Stimulated activated CD8-positive, alpha-beta memory T cell treated with anti-CD3 and anti-CD28 coated beads, Interleukin-7, amount 100 ng/mL, for 1 hour (primary cell): ENCODE measurements around the gene DEFB128.
"Not testable (repeated sequence)": the region's sequence is repeated elsewhere in the genome, so short reads cannot be mapped to it uniquely, and the experiment has no call there.

Source experiments
- DNase-seq, 2 donors: peaks; one replicate each; pipeline ENCODE4 v3.0.0-alpha.2; 2020; ENCODE audit warnings: low read depth in 2 of 2

DEFB128 gene

GRCh38 chr20:189611-190010 is at the start of gene DEFB128:
Gene DEFB128, minus strand, starts transcription at chr20:189711. Its CDS starts 88 bp downstream, at chr20:189623.
- no peak for DNase-seq

GRCh38 chr20:237929-238328 is 48.4 kb upstream of the DEFB128 start:
- no peak for DNase-seq

DNA sequence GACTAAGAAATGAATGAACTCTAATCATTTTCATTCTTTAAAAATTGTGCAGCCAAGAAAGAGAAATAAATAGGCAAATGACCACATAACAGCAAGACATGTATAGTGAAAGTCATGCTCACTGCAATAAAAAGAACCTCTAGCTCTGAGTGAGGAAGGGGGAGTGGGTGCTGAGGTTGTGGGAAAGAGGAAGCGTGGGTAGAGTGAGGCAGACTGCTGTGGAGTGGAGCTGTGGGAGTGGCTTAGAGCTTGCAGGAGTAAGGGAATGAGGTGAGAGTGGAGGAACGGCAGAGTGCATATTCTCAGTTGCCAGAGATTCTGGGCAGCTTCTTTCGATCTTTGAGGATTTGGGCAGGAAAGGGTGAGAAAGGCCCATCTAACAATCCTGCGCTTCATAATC is 48.0 kb upstream of the DEFB128 start:
- no peak for DNase-seq

DNA sequence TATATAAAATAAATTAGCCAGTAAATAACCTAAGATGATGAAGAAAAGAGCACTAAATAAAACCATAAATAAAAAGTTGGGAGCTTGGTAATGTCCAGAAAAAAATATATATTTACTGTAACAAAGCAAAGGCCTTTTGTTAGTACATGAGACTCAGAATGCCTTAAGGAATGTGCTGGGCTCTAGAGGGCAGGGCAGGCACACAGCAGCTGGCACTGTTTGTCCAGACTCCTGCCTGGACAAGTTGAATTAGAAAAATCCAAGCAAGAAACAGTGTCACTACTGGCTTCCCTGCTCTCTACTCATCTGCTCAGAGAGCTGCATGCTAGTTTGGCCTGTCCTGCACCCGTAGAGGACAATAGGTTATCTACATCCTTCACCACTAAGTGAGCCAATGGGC is 46.4 kb upstream of the DEFB128 start:
- DNase-seq: no peak

- DNase-seq: no peak
These were observed 38.1 kb upstream of the DEFB128 start for GRCh38 chr20:227439-228105.

GRCh38 chr20:226958-227357 is 37.4 kb upstream of the DEFB128 start, which contains the start of gene DEFB129:
Gene DEFB129, plus strand, starts transcription at chr20:227258. Its CDS starts 31 bp downstream, at chr20:227289.
- no peak for DNase-seq

DNA sequence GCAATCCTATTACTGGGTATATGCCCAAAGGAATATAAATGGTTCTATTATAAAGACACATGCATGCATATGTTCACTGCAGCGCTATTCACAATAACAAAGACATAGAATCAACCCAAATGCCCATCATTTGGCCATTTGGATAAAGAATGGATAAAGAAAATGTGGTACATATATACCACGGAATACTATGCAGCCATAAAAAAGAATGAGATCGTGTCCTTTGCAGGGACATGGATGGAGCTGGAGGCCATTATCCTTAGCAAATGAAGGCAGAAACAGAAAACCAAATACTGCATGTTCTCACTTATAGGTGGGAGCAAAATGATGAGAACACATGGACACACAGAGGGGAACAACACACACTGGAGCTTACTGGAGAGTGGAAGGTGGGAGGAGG is 36.4 kb upstream of the DEFB128 start:
- not testable (repeated sequence) for DNase-seq

DNA sequence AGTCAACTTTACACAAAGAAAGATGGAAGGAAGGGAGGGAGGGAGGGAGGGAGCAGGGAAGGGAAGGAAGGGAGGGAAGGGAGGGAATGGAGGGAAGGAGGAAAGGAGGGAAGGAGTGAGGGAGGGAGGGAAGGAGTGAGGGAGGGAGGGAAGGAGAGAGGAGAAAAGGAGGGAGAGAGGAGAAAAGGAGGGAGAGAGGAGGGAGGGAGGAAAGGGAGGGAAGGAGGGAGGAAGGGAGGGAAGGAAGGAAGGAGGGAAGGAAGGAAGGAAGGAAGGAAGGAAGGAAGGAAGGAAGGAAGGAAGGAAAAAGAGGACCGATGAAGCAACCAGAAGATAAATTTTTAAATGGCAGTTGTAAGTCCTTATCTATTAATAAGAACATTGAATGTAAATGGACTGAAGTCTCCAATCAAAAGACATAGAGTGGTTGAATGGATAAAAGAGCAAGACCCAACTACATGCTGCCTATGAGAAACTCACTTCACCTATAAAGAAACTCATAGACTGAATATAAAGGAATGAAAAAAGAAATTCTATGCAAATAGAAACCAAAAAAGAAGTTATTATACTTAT is 31.8 kb upstream of the DEFB128 start:
- DNase-seq: no peak

GRCh38 chr20:219290-220115 is 30.0 kb upstream of the DEFB128 start:
- DNase-seq: no peak

GRCh38 chr20:217266-217665 is 27.8 kb upstream of the DEFB128 start:
- DNase-seq: no peak

GRCh38 chr20:215796-216195 is 26.3 kb upstream of the DEFB128 start:
- DNase-seq: no peak

GRCh38 chr20:214383-214782 is 24.9 kb upstream of the DEFB128 start:
- no peak for DNase-seq

DNA sequence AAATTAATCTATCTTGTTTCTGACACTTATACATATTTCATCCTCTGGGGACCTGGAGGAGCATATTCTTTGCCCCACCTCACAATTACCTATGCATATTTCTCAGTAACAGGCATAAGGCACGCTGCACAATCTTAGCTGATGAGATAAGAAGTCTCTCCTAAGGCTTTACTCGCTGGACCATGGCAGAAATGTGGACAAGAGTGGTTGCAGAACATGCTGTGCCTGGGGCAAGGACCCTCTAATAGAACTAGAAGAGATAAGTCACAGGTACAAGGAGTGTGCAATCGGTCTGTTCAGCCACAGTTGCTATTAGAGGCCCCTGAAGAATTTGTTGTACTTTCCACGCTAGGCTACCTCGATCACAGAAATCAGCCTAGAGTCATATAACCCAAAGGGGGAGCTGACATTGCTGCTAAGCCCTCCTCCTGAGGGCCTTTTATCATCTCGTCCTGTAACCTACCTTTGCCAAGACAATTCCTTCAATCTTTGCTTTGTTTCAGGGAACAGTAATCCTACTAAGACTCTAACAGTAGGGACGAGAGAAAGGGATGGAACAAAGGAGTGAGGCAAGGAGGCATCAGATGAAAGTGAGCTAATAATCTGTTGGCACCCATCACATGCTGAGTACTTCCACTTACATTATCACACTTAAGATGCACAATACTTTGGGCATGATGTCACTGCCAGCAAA is 21.4 kb upstream of the DEFB128 start:
- no peak for DNase-seq

DNA sequence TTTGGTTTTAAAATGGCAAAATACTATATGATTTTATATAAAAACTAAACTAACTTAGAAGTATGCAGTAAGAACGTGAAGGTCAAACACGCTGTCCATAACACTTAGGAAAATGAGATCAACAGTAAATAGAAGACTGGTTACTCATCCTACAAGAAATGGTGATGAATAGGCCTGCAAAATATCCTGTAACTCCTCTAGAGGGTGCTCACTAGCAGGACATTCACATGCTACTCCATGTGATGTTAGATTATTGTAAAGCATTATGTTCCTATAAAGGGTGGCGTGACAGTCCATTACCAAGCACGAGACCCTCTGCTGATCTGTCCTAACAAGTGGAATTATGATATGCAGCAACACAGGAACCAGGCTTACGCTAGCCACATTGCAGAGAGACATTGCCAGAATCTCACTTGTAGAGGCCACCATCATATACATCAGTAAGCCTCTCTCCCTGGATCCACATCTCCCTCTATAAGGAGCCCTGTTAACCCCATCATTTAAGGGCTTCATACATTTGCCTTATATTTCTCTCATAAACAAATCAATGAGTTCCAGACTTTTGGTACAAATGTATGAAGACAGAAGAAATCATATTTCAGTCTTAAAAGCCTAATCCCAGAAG is 19.5 kb upstream of the DEFB128 start:
- DNase-seq: no peak

DNA sequence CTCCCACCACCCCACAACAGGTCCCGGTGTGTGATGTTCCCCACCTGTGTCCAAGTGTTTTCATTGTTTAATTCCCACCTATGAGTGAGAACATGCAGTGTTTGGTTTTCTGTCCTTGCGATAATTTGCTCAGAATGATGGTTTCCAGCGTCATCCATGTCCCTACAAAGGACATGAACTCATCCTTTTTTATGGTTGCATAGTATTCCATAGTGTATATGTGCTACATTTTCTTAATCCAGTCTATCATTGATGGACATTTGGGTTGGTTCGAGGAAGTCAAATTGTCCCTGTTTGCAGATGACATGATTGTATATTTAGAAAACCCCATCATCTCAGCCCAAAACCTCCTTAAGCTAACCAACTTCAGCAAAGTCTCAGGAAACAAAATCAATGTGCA is 14.1 kb upstream of the DEFB128 start:
- not testable (repeated sequence) for DNase-seq

- no peak for DNase-seq
These were observed 10.5 kb upstream of the DEFB128 start for GRCh38 chr20:199996-200395.

DNA sequence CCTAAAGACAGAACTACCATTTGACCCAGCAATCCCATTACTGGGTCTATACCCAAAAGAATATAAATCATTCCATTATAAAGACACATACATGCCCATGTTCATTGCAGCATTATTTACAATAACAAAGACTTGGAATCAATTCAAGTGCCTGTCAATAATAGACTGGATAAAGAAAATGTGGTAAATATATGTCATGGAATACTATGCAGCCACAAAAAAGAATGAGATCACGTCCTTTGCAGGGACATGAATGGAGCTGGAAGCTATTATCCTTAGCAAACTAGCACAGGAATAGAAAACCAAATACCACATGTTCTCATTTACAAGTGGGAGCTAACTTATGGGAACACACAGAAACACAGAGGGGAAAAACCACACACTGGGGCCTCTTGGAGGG is 8.7 kb upstream of the DEFB128 start:
- DNase-seq: no peak

- DNase-seq: no peak
These were observed 1.8 kb downstream of the DEFB128 start for GRCh38 chr20:187733-188132.

DNA sequence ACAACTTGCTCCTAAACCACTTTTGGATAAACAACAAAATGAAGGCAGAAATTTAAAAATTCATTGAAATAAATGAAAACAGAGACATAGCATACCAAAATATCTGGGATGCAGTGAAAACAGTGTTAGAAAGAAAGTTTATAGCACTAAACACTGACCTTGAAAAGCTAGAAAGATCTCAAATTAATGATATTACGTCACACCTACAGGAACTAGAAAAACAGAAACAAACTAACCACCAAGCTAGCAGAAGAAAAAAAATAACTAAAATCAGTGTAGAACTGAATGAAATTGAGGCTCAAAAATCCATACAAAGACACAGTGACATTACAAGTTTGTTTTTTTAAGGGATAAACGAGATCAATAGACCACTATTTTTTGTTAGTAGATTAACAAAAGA is 5.2 kb downstream of the DEFB128 start:
- no peak for DNase-seq

DNA sequence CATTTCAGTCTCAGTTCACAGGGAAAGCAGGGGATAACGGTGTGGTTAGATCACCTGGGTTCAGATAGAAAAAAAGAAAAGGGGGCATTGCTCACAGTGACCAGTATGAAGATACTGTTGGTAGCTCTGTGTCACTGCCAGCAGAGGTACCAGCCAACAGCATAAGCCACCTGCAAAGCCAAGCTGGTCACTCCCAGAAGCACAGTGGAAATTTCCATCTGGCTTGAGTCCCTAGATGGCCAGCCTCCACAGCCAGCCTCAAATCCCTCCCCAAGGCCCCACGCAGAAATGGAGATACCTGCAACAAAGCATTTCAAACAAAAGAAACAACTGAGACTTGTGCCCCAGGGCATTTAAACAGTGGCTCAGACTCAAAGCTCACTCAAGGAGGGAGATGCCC is 20.6 kb downstream of the DEFB128 start:
- DNase-seq: no peak

- DNase-seq: no peak
These were observed 24.9 kb downstream of the DEFB128 start for GRCh38 chr20:164618-165017.

DNA sequence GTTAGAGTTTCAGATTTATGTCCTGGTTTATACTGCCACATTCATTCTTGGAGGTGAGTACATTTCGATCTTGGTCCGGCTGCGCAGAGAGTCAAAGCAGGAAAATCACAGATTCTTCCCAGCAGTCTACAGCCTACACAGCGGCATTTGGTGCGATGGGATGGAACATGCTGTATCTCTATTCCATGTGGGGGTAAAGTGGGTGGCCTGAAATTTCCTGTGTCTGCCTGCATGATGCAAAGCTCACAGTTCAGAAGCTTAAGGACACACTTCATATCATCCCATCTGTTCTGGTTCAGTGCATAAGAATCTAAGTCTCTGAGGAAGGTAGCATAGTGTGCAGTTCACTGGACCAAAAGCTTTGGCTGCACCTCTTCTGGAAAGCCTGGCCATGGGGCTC is 32.4 kb downstream of the DEFB128 start, which contains the start of gene DEFB127:
TSS of gene DEFB127 (plus strand) at position 301 of the 400 bp plus-strand sequence. CDS start at position 392, 91 bp downstream.
- no peak for DNase-seq
